Gastrocnemius medialis (tissue), 4 donors: ENCODE data around the gene DYNLT2B. TPM values are rescaled to one million over a fixed set of nuclear protein-coding genes. Genes with fewer than 3 reads are reported as not detected.
"Not testable (repeated sequence)": the region's sequence is repeated elsewhere in the genome, so short reads cannot be mapped to it uniquely, and the experiment has no call there.

ENCODE experiments used
- ATAC-seq, 2 donors: fragments of 150-250 bp; one replicate each; pipeline ENCODE4 v1.9.1; 2016
- DNase-seq, 2 donors: peaks; one replicate each; pipeline ENCODE4 v3.0.0-alpha.2; 2019
- H3K27ac ChIP-seq, 4 donors: fragments of 200-600 bp; sonication (generic); 1 replicate in 1 of 4; 2 replicates in 3 of 4; pipeline ENCODE4 v1.5.1; 2016 to 2018; ENCODE audit warnings: mild to moderate bottlenecking in 2 of 4, moderate library complexity in 1 of 4
- H3K27me3 ChIP-seq, 3 donors: fragments of 200-600 bp; sonication (generic) in 2 of 3; 1 replicate in 1 of 3; 2 replicates in 2 of 3; pipeline versions ENCODE4 v1.5.1 to v1.6.0; 2016 to 2019; ENCODE audit warnings: mild to moderate bottlenecking in 1 of 3, moderate library complexity in 1 of 3
- H3K36me3 ChIP-seq, 2 donors: fragments of 200-600 bp; sonication (generic) in 1 of 2; one replicate each; pipeline ENCODE4 v1.5.1; 2017 to 2018
- H3K4me1 ChIP-seq, 2 donors: fragments of 200-600 bp; sonication (generic) in 1 of 2; one replicate each; pipeline ENCODE4 v1.5.1; 2016 to 2017; ENCODE audit warnings: mild to moderate bottlenecking in 2 of 2
- H3K4me3 ChIP-seq, 4 donors: fragments of 200-600 bp; sonication (generic) in 3 of 4; 1 replicate in 1 of 4; 2 replicates in 3 of 4; pipeline ENCODE4 v1.5.1; 2016 to 2019; ENCODE audit warnings: mild to moderate bottlenecking in 2 of 4
- H3K9me3 ChIP-seq, 3 donors: fragments of 200-600 bp; sonication (generic) in 2 of 3; 1 replicate in 1 of 3; 2 replicates in 2 of 3; pipeline ENCODE4 v1.5.1; 2016 to 2019
- POLR2A ChIP-seq, 2 donors: fragments of 450-650 bp; IDR thresholded peaks; one replicate each; pipeline ENCODE4 v1.6.1; 2017; ENCODE audit warnings: antibody characterized with exemption in 2 of 2, mild to moderate bottlenecking in 2 of 2, moderate library complexity in 2 of 2
- in situ Hi-C, 4 donors: fragments of 200-750 bp; cut with MboI; loops; one replicate each; pipeline versions ENCODE4 v1.15.0 to v1.8.0; 2017; ENCODE audit warnings: low sequenced_read_pairs in 4 of 4
- intact Hi-C: fragments of 100-400 bp; cut with DNase I; formaldehyde crosslinking; loops from one replicate; pipeline ENCODE4 v1.15.1; 2023; ENCODE audit warnings: low total_unique reads
- total RNA-seq, 4 donors: library from RNA; depleted of rRNA; stranded (reverse); fragments of >200 nt; gene quantifications; one replicate each; pipeline versions ENCODE4 v1.1.0 to v1.2.3, GENCODE V29; 2016
- TF ChIP-seq, protein P1 (sequence below), 5 experiments: fragments of 450-650 bp in 3 of 5; fragments of 200-600 bp in 2 of 5; sonication (generic) in 2 of 5; IDR thresholded peaks in 4 of 5; conservative IDR thresholded peaks in 1 of 5; 1 replicate in 4 of 5; 2 replicates in 1 of 5; pipeline ENCODE4 v1.5.1; 2016 to 2019; ENCODE audit warnings: antibody characterized with exemption in 5 of 5, mild to moderate bottlenecking in 3 of 5, moderate library complexity in 3 of 5

Gene DYNLT2B
- total RNA-seq, 4 donors from 2014 or later, result 2.3 to 3.3 TPM; not detected in 2

DNA sequence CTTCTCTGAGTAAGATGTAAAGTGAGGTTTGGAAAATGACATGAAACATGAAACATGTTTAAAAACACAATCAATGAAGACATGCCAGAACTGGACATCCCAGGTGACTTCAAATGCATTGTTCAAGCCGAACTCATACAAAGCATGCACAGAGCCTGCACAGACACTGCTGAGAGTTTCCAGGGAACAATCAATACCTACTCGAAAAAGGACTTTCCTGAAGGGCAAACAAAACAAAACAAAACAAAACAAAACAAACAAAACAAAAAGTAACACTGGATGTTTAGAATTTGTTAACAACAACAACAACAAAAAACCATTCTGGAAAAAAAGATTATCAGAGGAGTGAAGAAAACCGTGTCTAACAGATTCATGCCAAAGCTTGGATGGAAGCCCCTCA is 30.7 kb upstream of the DYNLT2B start:
- Histone ChIP-seq H3K27me3 (no peaks in the 10 kb centered on the region), H3K4me3 (no peak overlapping the region), H3K9me3 (no peaks in the 10 kb centered on the region), H3K4me1 (no peaks in the 10 kb centered on the region), H3K36me3 (peaks cover 0 to 16% of the 10 kb centered on the region in 2 donors), H3K27ac (no peak overlapping the region)
- ATAC-seq, result no peak
- intact Hi-C loops, result no loop called here
- no peak for TF ChIP-seq POLR2A (IDR thresholded peaks at IDR 0.05)
- TF ChIP-seq, protein P1, sequence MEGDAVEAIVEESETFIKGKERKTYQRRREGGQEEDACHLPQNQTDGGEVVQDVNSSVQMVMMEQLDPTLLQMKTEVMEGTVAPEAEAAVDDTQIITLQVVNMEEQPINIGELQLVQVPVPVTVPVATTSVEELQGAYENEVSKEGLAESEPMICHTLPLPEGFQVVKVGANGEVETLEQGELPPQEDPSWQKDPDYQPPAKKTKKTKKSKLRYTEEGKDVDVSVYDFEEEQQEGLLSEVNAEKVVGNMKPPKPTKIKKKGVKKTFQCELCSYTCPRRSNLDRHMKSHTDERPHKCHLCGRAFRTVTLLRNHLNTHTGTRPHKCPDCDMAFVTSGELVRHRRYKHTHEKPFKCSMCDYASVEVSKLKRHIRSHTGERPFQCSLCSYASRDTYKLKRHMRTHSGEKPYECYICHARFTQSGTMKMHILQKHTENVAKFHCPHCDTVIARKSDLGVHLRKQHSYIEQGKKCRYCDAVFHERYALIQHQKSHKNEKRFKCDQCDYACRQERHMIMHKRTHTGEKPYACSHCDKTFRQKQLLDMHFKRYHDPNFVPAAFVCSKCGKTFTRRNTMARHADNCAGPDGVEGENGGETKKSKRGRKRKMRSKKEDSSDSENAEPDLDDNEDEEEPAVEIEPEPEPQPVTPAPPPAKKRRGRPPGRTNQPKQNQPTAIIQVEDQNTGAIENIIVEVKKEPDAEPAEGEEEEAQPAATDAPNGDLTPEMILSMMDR (IDR thresholded peaks at IDR 0.05 in 4 of 5, conservative IDR thresholded peaks at IDR 0.05 in 1 of 5), result no peak
- no peak for DNase-seq
- in situ Hi-C loops, result no loop called here

DNA sequence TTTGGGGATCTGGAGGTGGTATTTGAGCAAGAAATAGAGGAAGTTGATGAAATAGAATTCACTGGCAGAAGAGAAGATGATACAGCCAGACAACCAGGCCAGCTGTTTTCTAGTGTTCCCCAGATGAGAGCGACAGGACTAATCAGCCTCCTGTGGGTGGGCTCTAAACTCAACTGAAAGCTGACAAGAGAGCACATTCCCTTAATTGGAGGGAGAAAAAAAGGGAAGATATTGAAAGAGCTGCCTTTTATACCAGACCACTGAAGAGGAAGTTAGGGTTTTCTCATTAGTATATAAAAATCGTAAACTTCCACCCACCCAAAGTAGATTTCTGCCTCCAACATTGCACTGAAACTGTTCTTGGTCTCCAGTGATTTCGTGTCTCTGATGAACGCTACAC is 26.6 kb upstream of the DYNLT2B start:
- no peak for ATAC-seq
- in situ Hi-C loops (no loop called here), intact Hi-C loops (no loop called here)
- no peaks in the 10 kb centered on the region for H3K9me3 ChIP-seq
- no peak for DNase-seq
- H3K27ac ChIP-seq, result no peak overlapping the region
- no peak overlapping the region for H3K4me3 ChIP-seq
- no peaks in the 10 kb centered on the region for H3K4me1 ChIP-seq
- TF ChIP-seq, protein P1 (IDR thresholded peaks at IDR 0.05 in 4 of 5, conservative IDR thresholded peaks at IDR 0.05 in 1 of 5), result no peak
- no peak for TF ChIP-seq POLR2A (IDR thresholded peaks at IDR 0.05)
- H3K27me3 ChIP-seq, result no peaks in the 10 kb centered on the region
- H3K36me3 ChIP-seq, result peaks cover 0 to 15% of the 10 kb centered on the region in 2 donors

DNA sequence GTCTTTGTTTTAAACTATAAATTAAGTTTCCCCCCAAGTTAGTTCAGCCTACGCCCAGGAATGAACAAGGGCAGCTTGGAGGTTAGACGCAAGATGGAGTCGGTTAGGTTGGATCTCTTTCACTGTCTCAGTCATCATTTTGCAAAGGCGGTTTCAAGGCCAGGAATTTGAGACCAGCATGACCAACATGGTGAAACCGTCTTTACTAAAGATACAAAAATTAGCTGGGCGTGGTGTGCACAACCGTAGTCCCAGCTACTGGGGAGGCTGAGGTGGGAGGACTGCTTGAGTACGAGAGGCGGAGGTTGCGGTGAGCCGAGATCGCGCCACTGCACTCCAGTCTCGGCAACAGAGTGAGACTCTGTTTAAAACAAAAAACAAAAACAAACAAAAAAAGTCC is 25.9 kb upstream of the DYNLT2B start:
- ATAC-seq, H3K9me3 ChIP-seq, intact Hi-C loops, H3K27ac ChIP-seq, in situ Hi-C loops, H3K4me3 ChIP-seq, DNase-seq, H3K4me1 ChIP-seq, H3K27me3 ChIP-seq: not testable (repeated sequence)
- H3K36me3 ChIP-seq, result peaks cover 0 to 13% of the 10 kb centered on the region in 2 donors

DNA sequence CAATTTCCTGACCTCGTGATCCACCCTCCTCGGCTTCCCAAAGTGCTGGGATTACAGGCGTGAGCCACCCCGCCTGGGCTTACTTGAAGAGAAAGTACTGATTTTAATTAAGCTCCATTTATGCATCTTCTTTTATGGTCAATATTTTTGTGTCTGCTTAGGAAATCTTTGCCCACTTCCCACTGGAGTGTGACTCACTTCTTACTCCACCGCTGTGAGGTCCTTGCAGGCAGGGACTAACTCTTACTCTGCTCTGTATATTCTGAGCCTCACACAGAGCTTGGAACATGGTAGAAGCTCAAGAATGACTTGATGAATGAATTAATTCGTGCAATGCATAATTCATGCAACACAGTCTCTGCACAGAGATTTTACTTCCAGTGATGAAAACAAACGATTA is 23.1 kb upstream of the DYNLT2B start:
- Histone ChIP-seq H3K9me3 (no peaks in the 10 kb centered on the region), H3K36me3 (no peaks in the 10 kb centered on the region), H3K4me3 (no peak overlapping the region), H3K4me1 (peaks cover 0 to 4% of the 10 kb centered on the region in 2 donors), H3K27me3 (no peaks in the 10 kb centered on the region), H3K27ac (no peak overlapping the region)
- no peak for ATAC-seq
- intact Hi-C loops, result no loop called here
- TF ChIP-seq, protein P1 (IDR thresholded peaks at IDR 0.05 in 4 of 5, conservative IDR thresholded peaks at IDR 0.05 in 1 of 5), result no peak
- no peak for TF ChIP-seq POLR2A (IDR thresholded peaks at IDR 0.05)
- no peak for DNase-seq
- in situ Hi-C loops, result no loop called here

DNA sequence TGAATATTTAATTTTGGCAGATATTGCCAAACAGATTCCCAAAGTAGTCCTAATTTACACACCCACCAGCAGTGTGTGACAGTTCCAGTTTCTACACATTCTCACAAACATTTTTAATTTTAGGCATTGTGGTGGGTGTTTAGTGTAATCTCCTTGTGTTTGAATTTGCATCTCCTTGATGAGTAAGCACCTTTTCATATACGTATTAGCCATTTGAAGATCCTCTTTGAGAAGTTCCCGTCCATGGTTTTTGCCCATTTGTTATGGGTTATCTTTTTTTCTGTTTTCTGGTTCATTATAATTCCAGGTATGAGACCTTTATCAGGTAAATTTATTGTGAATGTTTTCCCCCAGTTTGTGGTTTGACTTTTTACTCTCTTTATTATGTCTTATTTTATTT is 22.4 kb upstream of the DYNLT2B start:
- intact Hi-C loops, result no loop called here
- Histone ChIP-seq H3K4me1 (peaks cover 0 to 4% of the 10 kb centered on the region in 2 donors), H3K27me3 (peaks cover 0 to 3% (median 0%) of the 10 kb centered on the region in 3 donors), H3K4me3 (no peak overlapping the region), H3K36me3 (no peaks in the 10 kb centered on the region), H3K27ac (no peak overlapping the region), H3K9me3 (no peaks in the 10 kb centered on the region)
- in situ Hi-C loops, result no loop called here
- ATAC-seq (no peak), DNase-seq (no peak)
- TF ChIP-seq, protein P1 (IDR thresholded peaks at IDR 0.05 in 4 of 5, conservative IDR thresholded peaks at IDR 0.05 in 1 of 5), result no peak
- no peak for TF ChIP-seq POLR2A (IDR thresholded peaks at IDR 0.05)
